HepG2 (cell line): ENCODE results near the gene NT5C. TPM values are rescaled to one million over a fixed set of nuclear protein-coding genes. Genes with fewer than 3 reads are reported as not detected.

Experiments
- CBX1 ChIP-seq: IDR thresholded peaks from one replicate; pipeline ENCODE4 v1.6.1; 2016; ENCODE audit warnings: antibody characterized with exemption, low read depth
- CEBPG ChIP-seq: IDR thresholded peaks from 2 replicates; pipeline ENCODE4 v1.6.1; 2016
- FOXK1 ChIP-seq: sonication (generic); formaldehyde crosslinking; IDR thresholded peaks from 2 replicates; pipeline ENCODE4 v1.4.0; 2020; ENCODE audit warnings: low read depth, missing genetic modification reagents, borderline replicate concordance
- FOXM1 ChIP-seq: sonication (generic); formaldehyde crosslinking; IDR thresholded peaks from 2 replicates; pipeline ENCODE4 v1.5.0; 2020; ENCODE audit warnings: missing genetic modification reagents
- RAD21 ChIP-seq: fragments of 450-650 bp; formaldehyde crosslinking; IDR thresholded peaks from 2 replicates; pipeline ENCODE4 v1.5.0; 2020; ENCODE audit warnings: mild to moderate bottlenecking
- TEAD3 ChIP-seq: optimal IDR thresholded peaks from 2 replicates; pipeline ENCODE3; 2016; ENCODE audit warnings: borderline replicate concordance
- ZNF558 ChIP-seq: sonication (generic); formaldehyde crosslinking; IDR thresholded peaks from 2 replicates; pipeline ENCODE4 v1.9.0; 2022; ENCODE audit warnings: mild to moderate bottlenecking, missing genetic modification reagents, borderline replicate concordance
- ZNF670 ChIP-seq: sonication (generic); formaldehyde crosslinking; IDR thresholded peaks from 2 replicates; pipeline ENCODE4 v1.8.0; 2022; ENCODE audit warnings: mild to moderate bottlenecking, missing genetic modification reagents, borderline replicate concordance
- ZNF749 ChIP-seq: sonication (generic); formaldehyde crosslinking; IDR thresholded peaks from 2 replicates; pipeline ENCODE4 v1.8.0; 2022; ENCODE audit warnings: mild to moderate bottlenecking, missing genetic modification reagents, moderate library complexity, borderline replicate concordance
- polyA plus RNA-seq, 8 experiments: library from polyadenylated mRNA; depleted of rRNA in 3 of 8; stranded (reverse) in 7 of 8; unstranded in 1 of 8; fragments of >200 nt; fragmentation: Illumina TruSeq in 4 of 8; extraction: Trizol in 4 of 8; gene quantifications; 2 replicates each; pipeline versions ENCODE4 v1.2.1 to v1.2.3, GENCODE V29; 2011 to 2016; ENCODE audit warnings: low read depth in 4 of 8, missing spikeins in 1 of 8, mixed read lengths in 1 of 8; ENCODE audit not compliant: insufficient read depth in 1 of 8
- total RNA-seq, 5 experiments: library from RNA; depleted of rRNA; stranded (reverse); fragments of >200 nt; fragmentation: Illumina TruSeq; extraction: Trizol; gene quantifications; 2 replicates each; pipeline ENCODE4 v1.2.3, GENCODE V29; 2016; ENCODE audit warnings: low read depth in 1 of 5
- TF ChIP-seq, protein P1 (sequence below): sonication (generic); formaldehyde crosslinking; IDR thresholded peaks from 2 replicates; pipeline ENCODE4 v1.9.0; 2021; ENCODE audit warnings: mild to moderate bottlenecking, missing genetic modification reagents
- TF ChIP-seq, protein P2 (sequence below): sonication (generic); formaldehyde crosslinking; IDR thresholded peaks from 2 replicates; pipeline ENCODE4 v1.4.0; 2020; ENCODE audit warnings: mild to moderate bottlenecking, missing genetic modification reagents
- TF ChIP-seq, protein P3 (sequence below): sonication (generic); formaldehyde crosslinking; IDR thresholded peaks from 2 replicates; pipeline ENCODE4; 2020; ENCODE audit warnings: missing genetic modification reagents, mild to moderate bottlenecking, borderline replicate concordance
- TF ChIP-seq, protein P4 (sequence below): sonication (generic); formaldehyde crosslinking; conservative IDR thresholded peaks from 2 replicates; pipeline ENCODE4 v1.8.0; 2022; ENCODE audit warnings: mild to moderate bottlenecking, moderate library complexity, missing genetic modification reagents
- TF ChIP-seq, protein P5 (sequence below): sonication (generic); formaldehyde crosslinking; IDR thresholded peaks from 2 replicates; pipeline ENCODE4 v1.4.0; 2020; ENCODE audit warnings: missing genetic modification reagents

The NT5C gene
- total and polyA plus RNA-seq, 2 of the 13 experiments (the other 11 are each of a cell fraction or from before 2014, with no cell fraction given), result 42.8 to 48.6 TPM

DNA sequence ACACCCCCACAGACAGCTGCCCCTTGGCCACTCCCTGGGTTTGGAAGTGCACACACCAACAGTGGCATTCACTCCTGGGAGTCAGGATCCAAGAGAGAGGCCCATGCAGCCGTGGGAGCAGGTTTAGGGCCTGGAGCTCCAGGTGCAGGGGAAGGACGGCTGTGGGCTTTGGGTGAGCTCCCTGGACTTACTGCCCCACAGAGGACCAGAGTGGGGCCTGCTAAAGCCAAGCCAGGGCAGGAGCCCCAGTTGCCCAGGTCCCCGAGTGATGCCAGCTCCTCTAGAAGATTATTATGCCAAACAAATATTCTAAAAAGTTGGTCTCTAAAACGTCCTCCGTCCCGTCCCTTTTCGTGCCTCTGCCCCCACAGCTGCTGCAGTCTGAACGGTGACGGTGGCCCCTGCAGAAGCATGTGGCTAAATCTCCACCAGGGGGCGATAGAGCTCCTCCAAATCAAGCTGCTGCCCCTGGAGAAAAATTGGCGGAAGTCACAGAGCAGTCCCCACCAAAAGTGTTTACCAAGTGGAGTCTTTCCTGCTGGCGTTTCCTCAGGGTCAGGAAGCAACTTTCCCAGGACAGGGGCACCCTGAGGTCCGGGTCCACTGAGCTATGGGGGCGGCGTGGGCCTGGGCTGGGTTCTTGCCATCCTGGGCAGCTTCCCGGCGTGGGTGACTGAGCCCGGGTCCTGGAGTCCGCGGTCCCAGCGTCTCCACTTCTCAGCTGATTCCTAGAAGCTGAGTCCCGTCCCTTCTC, 17.6 kb downstream of the NT5C start (continued):
- TF ChIP-seq, protein P1, sequence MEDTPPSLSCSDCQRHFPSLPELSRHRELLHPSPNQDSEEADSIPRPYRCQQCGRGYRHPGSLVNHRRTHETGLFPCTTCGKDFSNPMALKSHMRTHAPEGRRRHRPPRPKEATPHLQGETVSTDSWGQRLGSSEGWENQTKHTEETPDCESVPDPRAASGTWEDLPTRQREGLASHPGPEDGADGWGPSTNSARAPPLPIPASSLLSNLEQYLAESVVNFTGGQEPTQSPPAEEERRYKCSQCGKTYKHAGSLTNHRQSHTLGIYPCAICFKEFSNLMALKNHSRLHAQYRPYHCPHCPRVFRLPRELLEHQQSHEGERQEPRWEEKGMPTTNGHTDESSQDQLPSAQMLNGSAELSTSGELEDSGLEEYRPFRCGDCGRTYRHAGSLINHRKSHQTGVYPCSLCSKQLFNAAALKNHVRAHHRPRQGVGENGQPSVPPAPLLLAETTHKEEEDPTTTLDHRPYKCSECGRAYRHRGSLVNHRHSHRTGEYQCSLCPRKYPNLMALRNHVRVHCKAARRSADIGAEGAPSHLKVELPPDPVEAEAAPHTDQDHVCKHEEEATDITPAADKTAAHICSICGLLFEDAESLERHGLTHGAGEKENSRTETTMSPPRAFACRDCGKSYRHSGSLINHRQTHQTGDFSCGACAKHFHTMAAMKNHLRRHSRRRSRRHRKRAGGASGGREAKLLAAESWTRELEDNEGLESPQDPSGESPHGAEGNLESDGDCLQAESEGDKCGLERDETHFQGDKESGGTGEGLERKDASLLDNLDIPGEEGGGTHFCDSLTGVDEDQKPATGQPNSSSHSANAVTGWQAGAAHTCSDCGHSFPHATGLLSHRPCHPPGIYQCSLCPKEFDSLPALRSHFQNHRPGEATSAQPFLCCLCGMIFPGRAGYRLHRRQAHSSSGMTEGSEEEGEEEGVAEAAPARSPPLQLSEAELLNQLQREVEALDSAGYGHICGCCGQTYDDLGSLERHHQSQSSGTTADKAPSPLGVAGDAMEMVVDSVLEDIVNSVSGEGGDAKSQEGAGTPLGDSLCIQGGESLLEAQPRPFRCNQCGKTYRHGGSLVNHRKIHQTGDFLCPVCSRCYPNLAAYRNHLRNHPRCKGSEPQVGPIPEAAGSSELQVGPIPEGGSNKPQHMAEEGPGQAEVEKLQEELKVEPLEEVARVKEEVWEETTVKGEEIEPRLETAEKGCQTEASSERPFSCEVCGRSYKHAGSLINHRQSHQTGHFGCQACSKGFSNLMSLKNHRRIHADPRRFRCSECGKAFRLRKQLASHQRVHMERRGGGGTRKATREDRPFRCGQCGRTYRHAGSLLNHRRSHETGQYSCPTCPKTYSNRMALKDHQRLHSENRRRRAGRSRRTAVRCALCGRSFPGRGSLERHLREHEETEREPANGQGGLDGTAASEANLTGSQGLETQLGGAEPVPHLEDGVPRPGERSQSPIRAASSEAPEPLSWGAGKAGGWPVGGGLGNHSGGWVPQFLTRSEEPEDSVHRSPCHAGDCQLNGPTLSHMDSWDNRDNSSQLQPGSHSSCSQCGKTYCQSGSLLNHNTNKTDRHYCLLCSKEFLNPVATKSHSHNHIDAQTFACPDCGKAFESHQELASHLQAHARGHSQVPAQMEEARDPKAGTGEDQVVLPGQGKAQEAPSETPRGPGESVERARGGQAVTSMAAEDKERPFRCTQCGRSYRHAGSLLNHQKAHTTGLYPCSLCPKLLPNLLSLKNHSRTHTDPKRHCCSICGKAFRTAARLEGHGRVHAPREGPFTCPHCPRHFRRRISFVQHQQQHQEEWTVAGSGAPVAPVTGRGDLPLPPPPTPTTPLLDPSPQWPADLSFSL, result no peak
- TF ChIP-seq TEAD3 (CRISPR knock-in tag) (peak; percentile 61), ZNF670 (CRISPR knock-in tag) (no peak), ZNF558 (CRISPR knock-in tag) (no peak), ZNF749 (CRISPR knock-in tag) (no peak), CEBPG (CRISPR knock-in tag) (0 out of 2 replicates have a peak, but pooled peaks have one; percentile 14), CBX1 (no peak), RAD21 (CRISPR knock-in tag) (peak; percentile 92), FOXM1 (CRISPR knock-in tag) (no peak), FOXK1 (CRISPR knock-in tag) (peak; percentile 66; the same call in 1 of the 2 replicates)
- TF ChIP-seq, protein P2, sequence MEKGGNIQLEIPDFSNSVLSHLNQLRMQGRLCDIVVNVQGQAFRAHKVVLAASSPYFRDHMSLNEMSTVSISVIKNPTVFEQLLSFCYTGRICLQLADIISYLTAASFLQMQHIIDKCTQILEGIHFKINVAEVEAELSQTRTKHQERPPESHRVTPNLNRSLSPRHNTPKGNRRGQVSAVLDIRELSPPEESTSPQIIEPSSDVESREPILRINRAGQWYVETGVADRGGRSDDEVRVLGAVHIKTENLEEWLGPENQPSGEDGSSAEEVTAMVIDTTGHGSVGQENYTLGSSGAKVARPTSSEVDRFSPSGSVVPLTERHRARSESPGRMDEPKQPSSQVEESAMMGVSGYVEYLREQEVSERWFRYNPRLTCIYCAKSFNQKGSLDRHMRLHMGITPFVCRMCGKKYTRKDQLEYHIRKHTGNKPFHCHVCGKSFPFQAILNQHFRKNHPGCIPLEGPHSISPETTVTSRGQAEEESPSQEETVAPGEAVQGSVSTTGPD, result peak; percentile 96
- TF ChIP-seq, protein P3, sequence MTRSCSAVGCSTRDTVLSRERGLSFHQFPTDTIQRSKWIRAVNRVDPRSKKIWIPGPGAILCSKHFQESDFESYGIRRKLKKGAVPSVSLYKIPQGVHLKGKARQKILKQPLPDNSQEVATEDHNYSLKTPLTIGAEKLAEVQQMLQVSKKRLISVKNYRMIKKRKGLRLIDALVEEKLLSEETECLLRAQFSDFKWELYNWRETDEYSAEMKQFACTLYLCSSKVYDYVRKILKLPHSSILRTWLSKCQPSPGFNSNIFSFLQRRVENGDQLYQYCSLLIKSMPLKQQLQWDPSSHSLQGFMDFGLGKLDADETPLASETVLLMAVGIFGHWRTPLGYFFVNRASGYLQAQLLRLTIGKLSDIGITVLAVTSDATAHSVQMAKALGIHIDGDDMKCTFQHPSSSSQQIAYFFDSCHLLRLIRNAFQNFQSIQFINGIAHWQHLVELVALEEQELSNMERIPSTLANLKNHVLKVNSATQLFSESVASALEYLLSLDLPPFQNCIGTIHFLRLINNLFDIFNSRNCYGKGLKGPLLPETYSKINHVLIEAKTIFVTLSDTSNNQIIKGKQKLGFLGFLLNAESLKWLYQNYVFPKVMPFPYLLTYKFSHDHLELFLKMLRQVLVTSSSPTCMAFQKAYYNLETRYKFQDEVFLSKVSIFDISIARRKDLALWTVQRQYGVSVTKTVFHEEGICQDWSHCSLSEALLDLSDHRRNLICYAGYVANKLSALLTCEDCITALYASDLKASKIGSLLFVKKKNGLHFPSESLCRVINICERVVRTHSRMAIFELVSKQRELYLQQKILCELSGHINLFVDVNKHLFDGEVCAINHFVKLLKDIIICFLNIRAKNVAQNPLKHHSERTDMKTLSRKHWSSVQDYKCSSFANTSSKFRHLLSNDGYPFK (CRISPR knock-in tag), result peak; percentile 19; the same call in 1 of the 2 replicates
- TF ChIP-seq, protein P4, sequence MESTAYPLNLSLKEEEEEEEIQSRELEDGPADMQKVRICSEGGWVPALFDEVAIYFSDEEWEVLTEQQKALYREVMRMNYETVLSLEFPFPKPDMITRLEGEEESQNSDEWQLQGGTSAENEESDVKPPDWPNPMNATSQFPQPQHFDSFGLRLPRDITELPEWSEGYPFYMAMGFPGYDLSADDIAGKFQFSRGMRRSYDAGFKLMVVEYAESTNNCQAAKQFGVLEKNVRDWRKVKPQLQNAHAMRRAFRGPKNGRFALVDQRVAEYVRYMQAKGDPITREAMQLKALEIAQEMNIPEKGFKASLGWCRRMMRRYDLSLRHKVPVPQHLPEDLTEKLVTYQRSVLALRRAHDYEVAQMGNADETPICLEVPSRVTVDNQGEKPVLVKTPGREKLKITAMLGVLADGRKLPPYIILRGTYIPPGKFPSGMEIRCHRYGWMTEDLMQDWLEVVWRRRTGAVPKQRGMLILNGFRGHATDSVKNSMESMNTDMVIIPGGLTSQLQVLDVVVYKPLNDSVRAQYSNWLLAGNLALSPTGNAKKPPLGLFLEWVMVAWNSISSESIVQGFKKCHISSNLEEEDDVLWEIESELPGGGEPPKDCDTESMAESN (CRISPR knock-in tag), result peak; percentile 59; the same call in 1 of the 2 replicates
- TF ChIP-seq, protein P5, sequence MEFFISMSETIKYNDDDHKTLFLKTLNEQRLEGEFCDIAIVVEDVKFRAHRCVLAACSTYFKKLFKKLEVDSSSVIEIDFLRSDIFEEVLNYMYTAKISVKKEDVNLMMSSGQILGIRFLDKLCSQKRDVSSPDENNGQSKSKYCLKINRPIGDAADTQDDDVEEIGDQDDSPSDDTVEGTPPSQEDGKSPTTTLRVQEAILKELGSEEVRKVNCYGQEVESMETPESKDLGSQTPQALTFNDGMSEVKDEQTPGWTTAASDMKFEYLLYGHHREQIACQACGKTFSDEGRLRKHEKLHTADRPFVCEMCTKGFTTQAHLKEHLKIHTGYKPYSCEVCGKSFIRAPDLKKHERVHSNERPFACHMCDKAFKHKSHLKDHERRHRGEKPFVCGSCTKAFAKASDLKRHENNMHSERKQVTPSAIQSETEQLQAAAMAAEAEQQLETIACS, result no peak; the same call in 1 of the 2 replicates
